ENCODE measurements around the gene UBXN1.
"Not testable (repeated sequence)": the region's sequence is repeated elsewhere in the genome, so short reads cannot be mapped to it uniquely, and the experiment has no call there.

The UBXN1 gene

GRCh38 chr11:62708392-62708791 lies 29.5 kb upstream of the UBXN1 start:
- no peak for DNase-seq (ENCODE audit: low read depth)

DNA sequence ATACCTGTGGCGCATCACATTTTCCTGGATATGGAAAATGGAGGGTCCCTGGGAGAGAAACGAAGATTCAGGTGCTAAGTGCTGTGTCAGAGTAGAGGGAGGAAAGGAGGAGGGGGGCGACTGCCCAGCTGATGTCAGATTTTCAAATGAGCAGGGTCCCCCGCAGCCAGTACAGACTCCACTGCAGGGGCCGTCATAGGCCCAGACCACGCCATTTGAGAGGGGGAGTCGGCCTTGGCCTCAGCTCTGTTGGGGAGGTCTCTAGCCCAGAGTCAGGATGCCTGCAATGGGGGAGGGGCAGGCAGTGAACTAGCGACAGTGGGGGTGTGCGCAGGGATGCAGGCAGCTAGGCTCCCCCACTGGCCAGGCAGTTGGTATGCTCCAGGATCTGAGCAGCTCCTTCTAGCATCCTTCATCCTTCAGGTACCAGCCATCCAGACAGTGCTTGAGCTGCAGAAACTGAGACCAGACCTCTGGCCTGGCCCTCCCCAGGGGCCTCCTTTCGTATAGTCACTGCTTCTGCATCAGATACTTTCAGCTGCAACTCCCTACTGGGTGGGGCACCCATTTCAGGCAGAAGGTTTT lies 28.5 kb upstream of the UBXN1 start, which contains the start of the genes BSCL2 and GNG3:
Gene BSCL2, minus strand, starts transcription at position 148 of the 585 bp plus-strand sequence. CDS start 229 bp downstream, outside the sequence.
Gene GNG3, plus strand, starts transcription at position 400 of the 585 bp plus-strand sequence. CDS start 620 bp downstream, outside the sequence.
- DNase-seq (ENCODE audit: low read depth): no peak

GRCh38 chr11:62706850-62707247 lies 28.0 kb upstream of the UBXN1 start:
- no peak for DNase-seq (ENCODE audit: low read depth)

DNA sequence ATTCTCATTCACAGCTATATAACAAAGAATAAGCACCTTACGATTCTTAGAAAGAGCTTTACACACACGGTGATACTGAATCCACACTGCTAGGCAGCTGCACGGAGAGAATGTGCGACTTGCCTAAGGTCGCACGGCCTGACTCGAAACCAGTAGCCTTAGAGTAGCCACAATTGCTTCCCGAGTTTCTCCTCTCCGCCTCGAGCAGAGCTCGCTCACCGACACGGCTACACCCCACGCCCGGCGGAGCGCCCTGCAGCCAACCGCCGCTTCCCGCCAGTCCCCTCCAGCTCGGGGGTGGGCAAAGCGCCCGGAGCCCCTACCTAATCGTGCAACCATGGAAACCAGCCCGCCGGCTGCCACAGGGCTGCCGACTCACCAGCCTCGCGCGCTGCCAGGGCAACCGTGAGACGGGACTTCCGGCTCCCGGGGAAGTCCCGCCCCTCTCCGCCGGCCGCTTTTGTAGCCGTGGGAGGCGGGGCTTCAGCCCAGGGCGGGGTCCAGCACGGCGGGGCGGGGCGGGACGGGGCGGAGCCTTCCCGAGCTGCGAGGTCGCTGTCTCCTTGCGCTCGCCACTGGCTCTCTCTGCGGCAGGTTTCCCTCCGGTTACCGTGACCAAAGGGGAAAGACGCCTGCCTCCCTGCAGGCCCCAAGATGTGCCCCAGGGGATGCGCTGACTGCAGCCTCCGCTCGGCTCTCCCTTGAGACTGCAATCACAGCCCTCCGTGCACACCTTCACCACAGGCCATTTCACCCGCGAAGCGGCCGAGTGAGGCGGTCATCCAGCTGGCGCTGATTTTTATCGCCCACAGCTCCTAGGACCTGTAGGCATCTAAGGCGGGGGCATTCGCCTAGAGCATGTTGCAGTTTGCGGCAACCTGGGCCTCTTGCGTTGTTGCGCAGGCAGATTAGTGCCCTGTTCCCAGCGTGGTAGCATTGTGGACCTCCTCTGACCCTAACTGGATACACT lies 27.3 kb upstream of the UBXN1 start:
- no peak for DNase-seq (ENCODE audit: low read depth)

DNA sequence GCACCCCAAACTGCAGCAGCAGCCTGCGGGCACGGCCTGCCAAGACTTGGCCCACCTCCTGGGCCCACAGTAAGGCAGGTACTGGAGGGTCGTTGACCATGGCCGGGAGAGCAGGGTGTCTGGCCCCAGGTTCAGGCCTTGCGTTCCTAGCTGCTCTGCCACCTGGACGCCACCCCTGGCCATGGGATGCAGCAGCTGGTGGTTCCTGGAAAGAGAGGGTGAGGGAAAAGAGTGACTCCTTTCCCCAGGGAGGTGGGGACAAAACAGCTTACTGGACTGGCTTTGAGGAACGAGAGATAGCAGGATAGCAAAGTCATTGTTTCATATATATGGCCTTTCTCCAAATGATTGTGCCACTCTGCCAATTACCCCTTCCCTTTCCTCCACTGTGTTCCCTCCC lies 26.5 kb upstream of the UBXN1 start:
- DNase-seq (ENCODE audit: low read depth): no peak

DNA sequence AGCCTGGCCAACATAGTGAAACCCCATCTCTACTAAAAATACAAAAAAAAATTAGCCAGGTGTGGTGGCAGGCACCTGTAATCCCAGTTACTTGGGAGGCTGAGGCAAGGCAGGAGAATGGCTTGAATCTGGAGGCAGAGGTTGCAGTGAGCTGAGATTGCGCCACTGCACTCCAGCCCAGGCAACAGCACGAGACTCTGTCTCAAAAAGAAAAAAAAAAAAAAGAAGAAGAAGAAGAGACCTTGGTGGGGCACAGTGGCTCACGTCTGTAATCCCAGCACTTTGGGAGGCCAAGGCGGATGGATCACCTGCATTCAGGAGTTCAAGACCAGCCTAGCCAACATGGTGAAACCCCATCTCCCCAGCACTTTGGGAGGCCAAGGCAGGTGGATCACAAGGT lies 25.0 kb upstream of the UBXN1 start:
- DNase-seq (ENCODE audit: low read depth): not testable (repeated sequence)

DNA sequence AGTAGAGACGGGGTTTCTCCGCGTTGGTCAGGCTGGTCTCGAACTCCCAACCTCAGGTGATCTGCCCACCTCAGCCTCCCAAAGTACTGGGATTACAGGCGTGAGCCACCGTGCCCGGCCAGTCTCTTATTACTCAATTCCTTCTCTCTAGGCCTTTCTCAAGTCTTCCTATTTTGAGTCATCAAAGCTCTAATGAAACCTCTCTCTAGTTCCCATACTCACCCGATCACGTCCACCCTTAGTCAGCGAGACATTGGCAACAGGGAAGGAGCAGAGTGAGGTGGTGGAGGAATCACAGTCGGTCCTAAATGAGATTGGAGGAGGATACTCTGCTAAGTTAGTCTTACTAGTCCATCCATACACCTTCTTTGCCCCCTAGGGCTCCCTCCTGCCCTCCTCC lies 23.4 kb upstream of the UBXN1 start:
- DNase-seq (ENCODE audit: low read depth): no peak

GRCh38 chr11:62694455-62695167 lies 15.7 kb upstream of the UBXN1 start:
- no peak for DNase-seq (ENCODE audit: low read depth)

DNA sequence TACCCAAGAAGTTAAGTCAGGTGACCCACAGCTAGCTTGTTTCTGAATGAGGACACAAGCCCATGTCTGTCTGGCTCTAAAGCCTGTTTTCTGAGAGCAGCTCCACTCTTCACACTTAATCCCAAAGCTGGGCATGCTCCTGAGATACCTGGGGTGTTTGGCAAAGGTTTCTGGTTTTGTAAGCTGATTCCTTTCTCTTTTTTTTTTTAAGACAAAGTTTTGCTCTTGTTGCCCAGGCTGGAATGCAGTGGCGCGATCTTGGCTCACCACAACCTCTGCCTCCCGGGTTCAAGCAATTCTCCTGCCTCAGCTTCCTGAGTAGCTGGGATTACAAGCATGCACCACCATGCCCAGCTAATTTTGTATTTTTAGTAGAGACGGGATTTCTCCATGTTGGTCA lies 14.8 kb upstream of the UBXN1 start:
- DNase-seq (ENCODE audit: low read depth): not testable (repeated sequence)

- DNase-seq (ENCODE audit: low read depth): peak; percentile 94
Measured at GRCh38 chr11:62689421-62690183, 10.7 kb upstream of the UBXN1 start, which contains the start of gene LRRN4CL. LRRN4CL (minus strand) TSS chr11:62689530; CDS start chr11:62688508, 1,022 bp downstream.

DNA sequence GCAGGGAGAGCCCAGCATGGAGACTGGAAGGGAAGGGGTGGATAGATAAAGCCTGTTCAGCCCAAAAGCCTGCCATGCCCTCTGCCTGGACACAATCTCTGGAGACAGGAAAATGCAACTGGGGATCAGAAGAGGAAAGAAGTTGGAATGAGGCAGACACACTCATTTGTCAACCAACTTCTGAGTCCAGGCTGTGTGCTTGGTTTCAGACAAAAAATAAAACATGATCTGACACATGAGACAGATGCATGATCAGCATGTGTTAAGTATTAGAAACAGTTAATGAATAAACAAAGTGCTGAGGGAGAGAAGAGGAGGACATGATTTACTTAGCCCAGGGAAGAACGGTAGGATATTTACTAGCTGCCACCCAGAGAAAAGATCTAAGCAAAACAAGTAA lies 9.6 kb upstream of the UBXN1 start:
- DNase-seq (ENCODE audit: low read depth): no peak

DNA sequence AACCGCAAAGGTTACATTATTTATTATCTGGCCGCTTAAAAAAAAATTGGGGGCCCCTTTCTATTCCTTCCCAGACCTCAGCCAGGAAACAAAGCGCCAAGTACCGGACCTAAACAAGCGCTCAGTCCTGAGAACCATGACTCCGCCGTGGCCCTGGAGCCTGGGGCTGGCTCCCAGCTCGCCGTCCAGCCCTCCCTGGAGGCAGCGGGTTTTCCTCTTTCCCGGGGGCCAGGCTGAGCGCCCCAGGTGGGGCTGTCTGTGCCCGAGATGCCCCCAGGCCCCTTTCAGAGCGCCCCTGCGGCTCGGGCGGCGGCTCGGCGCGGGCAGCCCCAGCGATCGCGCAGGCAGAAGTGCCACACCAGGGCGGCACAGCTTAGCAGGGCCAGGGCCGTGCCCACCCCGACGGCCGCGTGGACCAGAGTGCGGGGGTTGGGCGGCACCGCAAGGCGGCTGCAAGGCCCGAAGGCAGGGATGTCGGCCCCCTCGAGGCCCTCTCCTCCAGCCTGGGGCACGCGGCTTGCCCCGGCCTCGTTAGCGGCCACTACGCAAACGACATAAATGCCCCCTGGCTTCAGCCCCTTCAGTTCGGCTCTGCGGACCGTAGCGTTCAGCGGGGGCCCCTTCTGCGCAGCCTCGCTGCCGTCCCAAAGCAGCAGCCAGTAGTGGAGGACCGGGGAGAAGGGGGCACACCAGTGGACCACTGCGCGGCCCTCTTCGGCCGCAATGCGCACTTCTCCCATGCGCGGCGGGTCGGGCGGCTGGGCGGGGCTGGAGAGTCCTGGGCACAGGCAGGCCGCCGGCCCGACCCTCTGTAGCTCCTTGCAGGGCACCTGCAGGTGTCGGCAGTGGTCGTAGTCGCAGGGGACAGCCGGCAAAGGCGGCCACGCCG lies 8.9 kb upstream of the UBXN1 start:
- DNase-seq (ENCODE audit: low read depth): no peak

DNA sequence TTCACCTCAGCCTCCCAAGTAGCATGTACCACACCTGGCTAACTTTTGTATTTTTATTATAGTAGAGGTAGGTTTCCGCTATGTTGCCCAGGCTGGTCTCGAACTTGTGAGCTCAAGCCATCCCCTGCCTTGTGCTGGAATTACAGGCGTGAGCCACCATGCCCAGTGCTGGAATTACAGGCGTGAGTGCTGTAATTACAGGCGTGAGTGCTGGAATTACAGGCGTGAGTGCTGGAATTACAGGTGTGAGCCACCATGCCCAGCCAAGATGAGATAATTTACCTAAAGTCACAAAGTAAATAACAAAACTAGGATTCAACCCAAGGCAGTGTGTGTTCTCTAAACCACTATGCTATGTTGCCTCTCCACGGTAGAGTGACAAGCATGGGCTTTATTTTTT lies 3.6 kb upstream of the UBXN1 start:
- no peak for DNase-seq (ENCODE audit: low read depth)

DNA sequence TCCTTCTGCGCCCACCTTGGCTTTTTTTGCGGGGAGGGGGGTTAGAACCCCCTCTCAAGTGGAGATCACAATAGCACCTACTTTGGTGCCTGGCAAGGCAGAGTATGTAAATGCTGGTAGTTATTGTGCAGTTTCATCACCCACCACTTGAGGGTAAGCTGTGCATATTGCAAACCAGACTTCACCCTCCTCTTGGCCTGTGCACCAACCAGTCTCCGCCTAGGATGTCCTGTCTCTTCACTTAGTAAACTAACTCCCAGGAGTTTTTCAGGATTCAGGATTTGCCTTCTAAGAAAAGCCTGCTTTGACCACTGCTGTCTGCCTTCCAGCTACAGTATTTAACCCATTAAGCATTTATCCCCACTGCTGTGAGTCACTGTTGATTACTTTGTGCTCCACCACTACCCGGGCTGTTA lies 2.0 kb upstream of the UBXN1 start:
- DNase-seq (ENCODE audit: low read depth): peak; percentile 65

GRCh38 chr11:62678433-62678769 lies 472 bp downstream of the UBXN1 start:
- DNase-seq (ENCODE audit: low read depth): no peak

- DNase-seq (ENCODE audit: low read depth): no peak
Measured at GRCh38 chr11:62677714-62678113, 1.2 kb downstream of the UBXN1 start.

DNA sequence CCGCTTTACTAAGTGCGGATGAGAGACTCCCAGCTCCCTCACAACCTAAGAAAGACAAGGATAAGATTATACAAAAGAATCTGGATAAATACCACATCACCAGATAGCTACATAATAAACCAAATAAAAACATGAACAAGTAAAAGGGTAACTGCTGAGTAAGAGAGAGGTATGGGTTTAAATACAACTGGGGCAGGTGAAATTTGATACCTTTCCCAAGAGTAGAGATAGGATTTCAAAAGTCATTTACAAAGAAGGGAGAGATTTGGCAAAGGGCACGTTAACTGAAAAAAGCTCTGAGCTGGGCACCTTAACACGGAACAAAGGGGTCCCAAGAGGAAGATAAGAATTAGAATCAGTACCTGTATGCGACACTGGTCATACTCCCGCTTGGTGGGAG lies 1.7 kb downstream of the UBXN1 start:
- DNase-seq (ENCODE audit: low read depth): no peak

DNA sequence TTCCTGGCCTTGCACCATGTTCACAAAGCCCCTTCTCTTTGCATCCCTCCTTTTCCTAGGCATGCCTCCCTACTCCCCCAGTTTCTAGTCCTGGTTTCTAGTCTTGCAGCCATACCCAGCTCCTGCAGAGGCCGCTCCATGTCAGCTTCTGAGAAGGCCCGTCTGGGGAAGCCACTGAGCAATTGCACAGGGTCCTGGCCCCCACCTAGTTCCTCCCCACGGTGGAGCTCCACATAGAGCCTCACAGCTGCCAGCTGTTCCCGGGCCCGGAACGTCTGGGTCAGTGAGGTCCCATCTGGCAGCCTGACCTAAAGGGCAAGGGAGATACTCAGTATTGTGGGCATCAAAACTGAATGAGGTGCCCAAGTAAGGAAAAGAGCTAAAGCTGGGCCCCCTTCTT lies 2.2 kb downstream of the UBXN1 start:
- DNase-seq (ENCODE audit: low read depth): no peak

DNA sequence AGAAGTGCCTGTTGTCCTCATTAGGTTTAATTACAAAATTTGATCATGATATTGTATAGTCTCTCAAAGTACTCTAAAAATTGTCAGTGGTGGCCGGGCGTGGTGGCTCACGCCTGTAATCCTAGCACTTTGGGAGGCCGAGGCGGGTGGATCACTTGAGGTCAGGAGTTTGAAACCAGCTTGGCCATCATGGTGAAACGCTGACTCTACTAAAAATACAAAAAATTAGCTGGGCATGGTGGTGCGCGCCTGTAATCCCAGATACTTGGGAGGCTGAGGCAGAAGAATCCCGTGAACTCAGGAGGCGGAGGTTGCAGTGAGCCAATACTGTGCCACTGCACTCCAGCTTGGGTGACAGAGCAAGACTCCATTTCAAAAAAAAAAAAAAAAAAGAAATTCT lies 3.5 kb downstream of the UBXN1 start:
- DNase-seq (ENCODE audit: low read depth): not testable (repeated sequence)

- DNase-seq (ENCODE audit: low read depth): no peak
Measured at GRCh38 chr11:62673196-62673525, 5.7 kb downstream of the UBXN1 start.
